DND-41 (cell line): ENCODE results near the gene RNF114.

Experiments
- EZH2 ChIP-seq: IDR thresholded peaks from 3 replicates; pipeline ENCODE4 v1.6.1; 2012; ENCODE audit warnings: borderline replicate concordance, low read depth, mild to moderate bottlenecking, moderate library complexity, low read length, inconsistent platforms; ENCODE audit not compliant: severe bottlenecking
- TF ChIP-seq, protein P1 (sequence below): IDR thresholded peaks from 2 replicates; pipeline ENCODE4 v1.5.1; 2012; ENCODE audit warnings: borderline replicate concordance, low read length, moderate library complexity, mild to moderate bottlenecking; ENCODE audit not compliant: poor library complexity, severe bottlenecking; ENCODE audit errors: extremely low read depth

DNA sequence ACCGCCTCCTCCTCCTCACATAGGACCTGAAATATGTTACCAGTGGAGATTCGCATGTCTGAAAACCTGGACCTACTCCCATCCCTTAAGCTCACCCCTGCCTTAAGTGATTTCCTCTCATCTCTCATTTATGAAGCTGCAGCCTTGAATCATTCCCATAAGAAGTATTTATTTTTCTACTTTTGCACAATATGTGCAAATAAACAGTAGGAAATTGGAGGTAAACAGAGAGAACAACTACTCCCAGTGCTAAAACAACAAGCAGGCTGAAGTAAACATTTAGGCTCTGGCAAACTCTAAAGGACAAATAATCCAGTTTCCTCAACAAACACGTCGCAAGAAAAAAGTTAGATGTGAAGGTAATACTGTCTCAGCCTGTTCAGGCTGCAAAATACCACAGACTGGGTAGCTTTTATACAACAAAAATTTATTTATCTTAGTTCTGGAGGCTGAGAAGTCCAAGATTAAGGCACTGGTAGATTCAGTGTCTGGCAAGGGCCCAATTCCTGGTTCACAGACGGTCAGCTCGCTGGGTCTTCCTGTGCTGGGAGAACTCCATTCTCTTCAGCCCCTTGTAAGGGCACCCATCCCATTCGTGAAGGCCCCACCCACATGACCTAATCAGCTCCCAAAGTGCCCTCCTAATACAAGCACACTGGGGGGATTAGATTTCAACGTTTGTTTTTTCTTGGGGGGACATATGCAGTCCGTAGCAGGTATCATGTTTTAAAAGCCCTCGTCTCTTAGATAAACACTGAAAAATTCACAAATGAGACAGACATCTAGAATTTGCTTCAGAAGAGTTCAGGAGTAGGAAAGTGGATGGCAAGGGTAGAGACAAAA lies 36.4 kb upstream of the RNF114 start:
- TF ChIP-seq, protein P1, sequence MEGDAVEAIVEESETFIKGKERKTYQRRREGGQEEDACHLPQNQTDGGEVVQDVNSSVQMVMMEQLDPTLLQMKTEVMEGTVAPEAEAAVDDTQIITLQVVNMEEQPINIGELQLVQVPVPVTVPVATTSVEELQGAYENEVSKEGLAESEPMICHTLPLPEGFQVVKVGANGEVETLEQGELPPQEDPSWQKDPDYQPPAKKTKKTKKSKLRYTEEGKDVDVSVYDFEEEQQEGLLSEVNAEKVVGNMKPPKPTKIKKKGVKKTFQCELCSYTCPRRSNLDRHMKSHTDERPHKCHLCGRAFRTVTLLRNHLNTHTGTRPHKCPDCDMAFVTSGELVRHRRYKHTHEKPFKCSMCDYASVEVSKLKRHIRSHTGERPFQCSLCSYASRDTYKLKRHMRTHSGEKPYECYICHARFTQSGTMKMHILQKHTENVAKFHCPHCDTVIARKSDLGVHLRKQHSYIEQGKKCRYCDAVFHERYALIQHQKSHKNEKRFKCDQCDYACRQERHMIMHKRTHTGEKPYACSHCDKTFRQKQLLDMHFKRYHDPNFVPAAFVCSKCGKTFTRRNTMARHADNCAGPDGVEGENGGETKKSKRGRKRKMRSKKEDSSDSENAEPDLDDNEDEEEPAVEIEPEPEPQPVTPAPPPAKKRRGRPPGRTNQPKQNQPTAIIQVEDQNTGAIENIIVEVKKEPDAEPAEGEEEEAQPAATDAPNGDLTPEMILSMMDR = no peak
- TF ChIP-seq EZH2 = no peak
